ENCODE data around the gene LDLRAD4.

DNA sequence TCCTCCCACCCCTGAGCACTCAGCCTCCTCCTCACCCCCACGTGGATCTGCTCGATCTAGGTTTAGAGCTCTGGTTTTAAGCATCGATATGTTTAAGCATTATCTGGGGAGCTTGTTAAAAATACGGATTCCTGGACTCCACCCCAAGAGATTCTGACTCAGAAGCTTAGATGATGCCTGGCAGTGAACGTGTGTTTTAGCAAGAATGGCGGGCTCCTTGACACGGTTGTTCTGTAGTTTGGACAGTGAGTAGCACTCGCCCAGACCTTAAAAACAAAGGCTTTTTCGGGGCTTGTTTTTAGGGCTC, 47.3 kb downstream of the LDLRAD4 start:
- TF ChIP-seq, protein P1, sequence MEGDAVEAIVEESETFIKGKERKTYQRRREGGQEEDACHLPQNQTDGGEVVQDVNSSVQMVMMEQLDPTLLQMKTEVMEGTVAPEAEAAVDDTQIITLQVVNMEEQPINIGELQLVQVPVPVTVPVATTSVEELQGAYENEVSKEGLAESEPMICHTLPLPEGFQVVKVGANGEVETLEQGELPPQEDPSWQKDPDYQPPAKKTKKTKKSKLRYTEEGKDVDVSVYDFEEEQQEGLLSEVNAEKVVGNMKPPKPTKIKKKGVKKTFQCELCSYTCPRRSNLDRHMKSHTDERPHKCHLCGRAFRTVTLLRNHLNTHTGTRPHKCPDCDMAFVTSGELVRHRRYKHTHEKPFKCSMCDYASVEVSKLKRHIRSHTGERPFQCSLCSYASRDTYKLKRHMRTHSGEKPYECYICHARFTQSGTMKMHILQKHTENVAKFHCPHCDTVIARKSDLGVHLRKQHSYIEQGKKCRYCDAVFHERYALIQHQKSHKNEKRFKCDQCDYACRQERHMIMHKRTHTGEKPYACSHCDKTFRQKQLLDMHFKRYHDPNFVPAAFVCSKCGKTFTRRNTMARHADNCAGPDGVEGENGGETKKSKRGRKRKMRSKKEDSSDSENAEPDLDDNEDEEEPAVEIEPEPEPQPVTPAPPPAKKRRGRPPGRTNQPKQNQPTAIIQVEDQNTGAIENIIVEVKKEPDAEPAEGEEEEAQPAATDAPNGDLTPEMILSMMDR (IDR thresholded peaks at IDR 0.05; ENCODE audit: insufficient read depth, low read length): no peak
- TF ChIP-seq GABPA (IDR thresholded peaks at IDR 0.05; ENCODE audit: low read depth): no peak
- no peak for TF ChIP-seq POLR2AphosphoS5 (IDR thresholded peaks at IDR 0.05; ENCODE audit: low read depth)
- TF ChIP-seq SPI1 (IDR thresholded peaks at IDR 0.05; ENCODE audit: borderline replicate concordance, low read depth): no peak
- TF ChIP-seq, protein P2, sequence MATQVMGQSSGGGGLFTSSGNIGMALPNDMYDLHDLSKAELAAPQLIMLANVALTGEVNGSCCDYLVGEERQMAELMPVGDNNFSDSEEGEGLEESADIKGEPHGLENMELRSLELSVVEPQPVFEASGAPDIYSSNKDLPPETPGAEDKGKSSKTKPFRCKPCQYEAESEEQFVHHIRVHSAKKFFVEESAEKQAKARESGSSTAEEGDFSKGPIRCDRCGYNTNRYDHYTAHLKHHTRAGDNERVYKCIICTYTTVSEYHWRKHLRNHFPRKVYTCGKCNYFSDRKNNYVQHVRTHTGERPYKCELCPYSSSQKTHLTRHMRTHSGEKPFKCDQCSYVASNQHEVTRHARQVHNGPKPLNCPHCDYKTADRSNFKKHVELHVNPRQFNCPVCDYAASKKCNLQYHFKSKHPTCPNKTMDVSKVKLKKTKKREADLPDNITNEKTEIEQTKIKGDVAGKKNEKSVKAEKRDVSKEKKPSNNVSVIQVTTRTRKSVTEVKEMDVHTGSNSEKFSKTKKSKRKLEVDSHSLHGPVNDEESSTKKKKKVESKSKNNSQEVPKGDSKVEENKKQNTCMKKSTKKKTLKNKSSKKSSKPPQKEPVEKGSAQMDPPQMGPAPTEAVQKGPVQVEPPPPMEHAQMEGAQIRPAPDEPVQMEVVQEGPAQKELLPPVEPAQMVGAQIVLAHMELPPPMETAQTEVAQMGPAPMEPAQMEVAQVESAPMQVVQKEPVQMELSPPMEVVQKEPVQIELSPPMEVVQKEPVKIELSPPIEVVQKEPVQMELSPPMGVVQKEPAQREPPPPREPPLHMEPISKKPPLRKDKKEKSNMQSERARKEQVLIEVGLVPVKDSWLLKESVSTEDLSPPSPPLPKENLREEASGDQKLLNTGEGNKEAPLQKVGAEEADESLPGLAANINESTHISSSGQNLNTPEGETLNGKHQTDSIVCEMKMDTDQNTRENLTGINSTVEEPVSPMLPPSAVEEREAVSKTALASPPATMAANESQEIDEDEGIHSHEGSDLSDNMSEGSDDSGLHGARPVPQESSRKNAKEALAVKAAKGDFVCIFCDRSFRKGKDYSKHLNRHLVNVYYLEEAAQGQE (IDR thresholded peaks at IDR 0.05; ENCODE audit: insufficient replicate concordance, low read depth): no peak

Data from HL-60 (cell line).